ENCODE data around the gene ZEB2. TPM values are rescaled to one million over a fixed set of nuclear protein-coding genes. Genes with fewer than 3 reads are reported as not detected.

Gene ZEB2
- total RNA-seq, 1 donor from 2014 or later, result 95.4 TPM

GRCh38 chr2:144351687-144352086 lies 168.2 kb downstream of the ZEB2 start:
- no peaks in the 10 kb centered on the region for H3K27me3 Mint-ChIP-seq (ENCODE audit: low read depth)
- H3K4me1 Mint-ChIP-seq (ENCODE audit: low read depth), result peaks cover 40% of the 10 kb centered on the region
- TF ChIP-seq, protein P1, sequence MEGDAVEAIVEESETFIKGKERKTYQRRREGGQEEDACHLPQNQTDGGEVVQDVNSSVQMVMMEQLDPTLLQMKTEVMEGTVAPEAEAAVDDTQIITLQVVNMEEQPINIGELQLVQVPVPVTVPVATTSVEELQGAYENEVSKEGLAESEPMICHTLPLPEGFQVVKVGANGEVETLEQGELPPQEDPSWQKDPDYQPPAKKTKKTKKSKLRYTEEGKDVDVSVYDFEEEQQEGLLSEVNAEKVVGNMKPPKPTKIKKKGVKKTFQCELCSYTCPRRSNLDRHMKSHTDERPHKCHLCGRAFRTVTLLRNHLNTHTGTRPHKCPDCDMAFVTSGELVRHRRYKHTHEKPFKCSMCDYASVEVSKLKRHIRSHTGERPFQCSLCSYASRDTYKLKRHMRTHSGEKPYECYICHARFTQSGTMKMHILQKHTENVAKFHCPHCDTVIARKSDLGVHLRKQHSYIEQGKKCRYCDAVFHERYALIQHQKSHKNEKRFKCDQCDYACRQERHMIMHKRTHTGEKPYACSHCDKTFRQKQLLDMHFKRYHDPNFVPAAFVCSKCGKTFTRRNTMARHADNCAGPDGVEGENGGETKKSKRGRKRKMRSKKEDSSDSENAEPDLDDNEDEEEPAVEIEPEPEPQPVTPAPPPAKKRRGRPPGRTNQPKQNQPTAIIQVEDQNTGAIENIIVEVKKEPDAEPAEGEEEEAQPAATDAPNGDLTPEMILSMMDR (IDR thresholded peaks at IDR 0.05), result no peak
- H3K27ac Mint-ChIP-seq (ENCODE audit: unreplicated experiment), result no peak overlapping the region
- H3K4me3 Mint-ChIP-seq (ENCODE audit: unreplicated experiment), result no peak overlapping the region
- DNase-seq (ENCODE audit: low spot score), result no peak
- no peaks in the 10 kb centered on the region for H3K36me3 Mint-ChIP-seq (ENCODE audit: low read depth)
- H3K9me3 Mint-ChIP-seq (ENCODE audit: low read depth), result no peaks in the 10 kb centered on the region

DNA sequence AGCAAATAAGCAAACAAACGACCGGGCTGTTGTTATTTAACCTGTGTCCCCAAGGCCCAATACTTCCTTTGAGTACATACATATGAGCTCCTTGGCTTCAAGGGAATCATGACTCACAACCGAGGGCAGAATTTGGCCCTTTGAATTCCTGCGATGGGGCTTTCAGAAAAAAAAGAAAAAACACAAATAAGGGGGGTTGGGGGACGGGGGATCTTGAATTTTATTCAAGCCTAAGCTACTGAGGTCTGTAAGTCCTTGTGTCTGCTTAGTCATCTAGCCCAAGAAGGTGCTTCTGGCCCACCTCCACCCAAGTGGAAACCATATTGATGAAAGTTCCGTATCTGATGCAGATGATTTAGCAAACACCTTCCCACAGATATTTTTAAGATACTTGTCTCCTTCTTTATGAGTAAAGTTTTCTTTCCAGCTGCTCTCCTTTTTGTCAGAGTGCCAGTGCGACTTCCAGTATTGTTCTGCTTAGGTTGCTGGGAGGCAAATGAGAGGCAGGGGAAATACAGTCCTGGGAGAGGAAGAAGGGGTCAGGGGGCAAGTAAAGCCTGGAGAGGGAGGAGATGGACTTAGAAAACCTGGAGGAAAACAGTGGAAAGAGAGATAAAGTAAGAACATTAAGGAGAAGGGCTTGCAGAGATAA lies 169.6 kb downstream of the ZEB2 start:
- Mint-ChIP-seq H3K9me3 (ENCODE audit: low read depth) (no peaks in the 10 kb centered on the region), H3K4me3 (ENCODE audit: unreplicated experiment) (no peak overlapping the region), H3K36me3 (ENCODE audit: low read depth) (no peaks in the 10 kb centered on the region), H3K4me1 (ENCODE audit: low read depth) (peaks cover 38% of the 10 kb centered on the region), H3K27ac (ENCODE audit: unreplicated experiment) (peak overlapping the region; percentile 92), H3K27me3 (ENCODE audit: low read depth) (no peaks in the 10 kb centered on the region)
- TF ChIP-seq, protein P1 (IDR thresholded peaks at IDR 0.05), result no peak
- DNase-seq (ENCODE audit: low spot score), result no peak

DNA sequence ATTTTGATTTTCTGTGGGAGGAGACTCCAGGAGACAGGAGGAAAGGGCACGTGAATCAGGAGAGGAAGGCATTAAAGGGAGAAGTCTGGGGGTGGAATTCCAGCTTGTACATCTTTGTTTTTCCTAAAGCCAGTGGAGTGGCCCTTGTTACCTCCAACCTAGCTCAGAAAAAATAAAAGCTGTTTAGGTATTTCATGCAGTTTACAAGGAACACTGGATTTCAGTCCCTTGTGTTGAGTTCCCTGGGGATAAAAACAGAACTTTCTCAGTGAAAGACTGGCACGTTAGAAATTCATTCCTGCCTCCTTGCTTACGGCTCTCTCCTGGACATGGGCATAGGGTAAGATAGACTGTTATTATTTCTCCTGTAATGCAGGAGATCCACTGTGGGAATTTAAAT lies 170.2 kb downstream of the ZEB2 start:
- Mint-ChIP-seq H3K4me3 (ENCODE audit: unreplicated experiment) (no peak overlapping the region), H3K27ac (ENCODE audit: unreplicated experiment) (peak overlapping the region; percentile 92), H3K36me3 (ENCODE audit: low read depth) (no peaks in the 10 kb centered on the region), H3K4me1 (ENCODE audit: low read depth) (peaks cover 38% of the 10 kb centered on the region), H3K27me3 (ENCODE audit: low read depth) (no peaks in the 10 kb centered on the region), H3K9me3 (ENCODE audit: low read depth) (no peaks in the 10 kb centered on the region)
- DNase-seq (ENCODE audit: low spot score), result no peak
- TF ChIP-seq, protein P1 (IDR thresholded peaks at IDR 0.05), result no peak

- TF ChIP-seq, protein P1 (IDR thresholded peaks at IDR 0.05), result no peak
- peak overlapping the region; percentile 8 for H3K4me3 Mint-ChIP-seq (ENCODE audit: unreplicated experiment)
Measured at GRCh38 chr2:144348846-144349245, 171.1 kb downstream of the ZEB2 start.

DNA sequence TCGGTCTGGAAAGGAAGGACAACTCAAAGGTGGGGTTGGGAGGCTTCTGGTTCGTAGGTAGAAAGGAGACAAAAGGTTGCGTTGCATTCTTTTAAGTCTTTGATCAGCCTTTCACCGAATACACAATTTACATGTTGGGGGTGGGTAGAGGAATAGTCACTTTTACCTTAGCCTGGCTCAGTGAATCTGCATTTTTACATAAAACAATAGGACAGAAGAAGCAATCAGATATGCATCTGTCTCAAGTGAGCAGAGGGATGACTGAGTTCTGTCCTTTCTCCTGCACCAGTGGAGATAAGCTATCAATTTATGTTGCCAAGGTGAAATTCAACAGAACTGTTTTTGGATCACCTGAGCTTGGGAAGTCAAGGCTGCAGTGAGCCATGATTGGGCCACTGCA lies 173.7 kb downstream of the ZEB2 start:
- DNase-seq (ENCODE audit: low spot score), result no peak
- Mint-ChIP-seq H3K4me3 (ENCODE audit: unreplicated experiment) (no peak overlapping the region), H3K4me1 (ENCODE audit: low read depth) (peaks cover 34% of the 10 kb centered on the region), H3K9me3 (ENCODE audit: low read depth) (no peaks in the 10 kb centered on the region), H3K27ac (ENCODE audit: unreplicated experiment) (no peak overlapping the region), H3K36me3 (ENCODE audit: low read depth) (no peaks in the 10 kb centered on the region), H3K27me3 (ENCODE audit: low read depth) (no peaks in the 10 kb centered on the region)
- TF ChIP-seq, protein P1 (IDR thresholded peaks at IDR 0.05), result no peak

More at GRCh38 chr2:144348846-144349245, 171.1 kb downstream of the ZEB2 start:
- Mint-ChIP-seq H3K27ac (ENCODE audit: unreplicated experiment) (peak overlapping the region; percentile 94), H3K4me1 (ENCODE audit: low read depth) (peaks cover 38% of the 10 kb centered on the region), H3K36me3 (ENCODE audit: low read depth) (no peaks in the 10 kb centered on the region), H3K27me3 (ENCODE audit: low read depth) (no peaks in the 10 kb centered on the region), H3K9me3 (ENCODE audit: low read depth) (no peaks in the 10 kb centered on the region)
- DNase-seq (ENCODE audit: low spot score), result no peak
